ENCODE measurements around the gene CCNL1. TPM values are rescaled to one million over a fixed set of nuclear protein-coding genes. Genes with fewer than 3 reads are reported as not detected.

CCNL1 gene
- total RNA-seq, 1 donor from 2014 or later = 221 TPM

- intact Hi-C loops (cut with micrococcal nuclease) = loop anchor here (10.0 kb wide), 1 partner anchor 941 kb away; the partner anchor contains the start of gene RSRC1
Observed at GRCh38 chr3:157173343-157173742, 13.4 kb upstream of the CCNL1 start.

- intact Hi-C loops (cut with micrococcal nuclease) = loop anchor here (10.0 kb wide), 1 partner anchor 942 kb away; the partner anchor contains the start of gene RSRC1
Observed at GRCh38 chr3:157172746-157173145, 12.8 kb upstream of the CCNL1 start.

GRCh38 chr3:157170861-157171260 is 10.9 kb upstream of the CCNL1 start:
- intact Hi-C loops (cut with micrococcal nuclease) = loop anchor here (10.0 kb wide), 1 partner anchor 944 kb away; the partner anchor contains the start of gene RSRC1

- intact Hi-C loops (cut with micrococcal nuclease) = loop anchor here (10.0 kb wide), 1 partner anchor 1477 kb away; the partner anchor contains the start of gene GFM1
Observed at GRCh38 chr3:157167371-157168042, 7.6 kb upstream of the CCNL1 start.

GRCh38 chr3:157166561-157166960 is 6.6 kb upstream of the CCNL1 start:
- intact Hi-C loops (cut with micrococcal nuclease) = loop anchor here (10.0 kb wide), 1 partner anchor 1478 kb away; the partner anchor contains the start of gene GFM1

- intact Hi-C loops (cut with micrococcal nuclease) = loop anchor here (10.0 kb wide), 1 partner anchor 1479 kb away; the partner anchor contains the start of gene GFM1
Observed at GRCh38 chr3:157166115-157166514, 6.2 kb upstream of the CCNL1 start.

- intact Hi-C loops (cut with micrococcal nuclease) = loop anchor here (10.0 kb wide), 1 partner anchor 1481 kb away; the partner anchor contains the start of gene GFM1
Observed at GRCh38 chr3:157163217-157163953, 3.4 kb upstream of the CCNL1 start.

- intact Hi-C loops (cut with micrococcal nuclease) = loop anchor here (10.0 kb wide), 1 partner anchor 1482 kb away; the partner anchor contains the start of gene GFM1
Observed at GRCh38 chr3:157162620-157163019, 2.7 kb upstream of the CCNL1 start.

GRCh38 chr3:157160658-157161424 is 894 bp upstream of the CCNL1 start:
- intact Hi-C loops (cut with micrococcal nuclease) = loop anchor here (1.0 to 10.0 kb wide), 8 partner anchors 14 to 1484 kb away; partner anchors contain the start of genes GFM1, SSR3 and TIPARP

GRCh38 chr3:157159037-157159761 is 748 bp downstream of the CCNL1 start:
- intact Hi-C loops (cut with micrococcal nuclease) = loop anchor here (1.0 to 5.0 kb wide), 3 partner anchors 342 to 1643 kb away; partner anchors contain the start of genes MFSD1 and SLC33A1

- intact Hi-C loops (cut with micrococcal nuclease) = loop anchor here (5.0 kb wide), 1 partner anchor 1644 kb away; the partner anchor contains the start of gene MFSD1
Observed at GRCh38 chr3:157157836-157158235, 2.1 kb downstream of the CCNL1 start.

GRCh38 chr3:157156837-157157635 is 2.9 kb downstream of the CCNL1 start:
- intact Hi-C loops (cut with micrococcal nuclease) = loop anchor here (5.0 kb wide), 1 partner anchor 1645 kb away; the partner anchor contains the start of gene MFSD1

- intact Hi-C loops (cut with micrococcal nuclease) = loop anchor here (5.0 kb wide), 1 partner anchor 1647 kb away; the partner anchor contains the start of gene MFSD1
Observed at GRCh38 chr3:157155591-157155990, 4.4 kb downstream of the CCNL1 start.

GRCh38 chr3:157154563-157155330 is 5.2 kb downstream of the CCNL1 start:
- intact Hi-C loops (cut with micrococcal nuclease) = loop anchor here (1.0 to 5.0 kb wide), 2 partner anchors 17 to 1648 kb away; partner anchors contain the start of gene MFSD1

GRCh38 chr3:157152930-157153329 is 7.0 kb downstream of the CCNL1 start:
- intact Hi-C loops (cut with micrococcal nuclease) = no loop called here

GRCh38 chr3:157152438-157152837 is 7.5 kb downstream of the CCNL1 start:
- intact Hi-C loops (cut with micrococcal nuclease) = no loop called here

GRCh38 chr3:157151627-157152026 is 8.3 kb downstream of the CCNL1 start:
- intact Hi-C loops (cut with micrococcal nuclease) = no loop called here

GRCh38 chr3:157151151-157151550 is 8.8 kb downstream of the CCNL1 start:
- intact Hi-C loops (cut with micrococcal nuclease) = no loop called here
